HepG2 (cell line): Measurements from ENCODE around the gene BGN. TPM values are rescaled to one million over a fixed set of nuclear protein-coding genes. Genes with fewer than 3 reads are reported as not detected.

Experiments
- ATAC-seq: fragments of 200-7000 bp; cut with Tn5 transposase; 3 replicates; pipeline ENCODE4 v1.9.1; 2020; ENCODE audit warnings: mild to moderate bottlenecking, moderate library complexity
- BruUV-seq: library from RNA; stranded (reverse); fragments of 400-500 nt; replicated peaks from 2 replicates; lab custom pipeline; 2021; lab: Mats Ljungman, UMichigan
- CTCF ChIA-PET: fragments of 300-600 bp; formaldehyde crosslinking; extraction: SDS; loops from one replicate; lab custom pipeline; 2021; ENCODE audit warnings: low total read pairs, inconsistent platforms, low intra/inter-chr PET ratio; lab: Yijun Ruan, JAX
- POLR2A ChIA-PET: fragments of 350-600 bp; sonication (Branson Sonifier 250); formaldehyde crosslinking; loops from one replicate; lab custom pipeline; 2020; ENCODE audit warnings: antibody characterized with exemption, inconsistent platforms; lab: Yijun Ruan, JAX
- DNase-seq: peaks from one replicate; pipeline ENCODE4 v3.0.0-alpha.2; 2015; ENCODE audit warnings: low spot score
- FAIRE-seq: peaks from 3 replicates; lab custom pipeline; 2011; peaks lifted over from hg19 to GRCh38; lab: Jason Lieb, UNC
- H2AFZ ChIP-seq: one replicate; pipeline ENCODE4 v1.6.1; 2011; ENCODE audit warnings: low read length, inconsistent platforms
- H3K27ac ChIP-seq: fragments of 300-600 bp; 3 replicates; pipeline ENCODE4 v1.8.0; 2011; ENCODE audit warnings: mixed run types, mild to moderate bottlenecking, mixed read lengths, low read length, inconsistent platforms; ENCODE audit not compliant: insufficient read depth; ENCODE audit errors: extremely low read length
- H3K27me3 ChIP-seq, 2 experiments: fragments of 200-600 bp in 1 of 2; 2 replicates in 1 of 2; 3 replicates in 1 of 2; pipeline versions ENCODE4 v1.6.0 to v1.8.0; 2011; ENCODE audit warnings: low read length in 2 of 2, mild to moderate bottlenecking in 2 of 2, moderate library complexity in 2 of 2, inconsistent platforms in 1 of 2; ENCODE audit not compliant: insufficient read depth in 2 of 2, control insufficient read depth in 1 of 2
- H3K36me3 ChIP-seq, 2 experiments: fragments of 200-600 bp in 1 of 2; replicated peaks in 1 of 2; 2 replicates in 1 of 2; 3 replicates in 1 of 2; pipeline versions ENCODE4 v1.5.1 to v1.8.0; 2011; ENCODE audit warnings: low read length in 2 of 2, inconsistent platforms in 1 of 2; ENCODE audit not compliant: insufficient read depth in 2 of 2, control insufficient read depth in 1 of 2
- H3K4me1 ChIP-seq: 2 replicates; pipeline ENCODE4 v1.5.1; 2012; ENCODE audit warnings: low read length, inconsistent platforms; ENCODE audit not compliant: insufficient read depth
- H3K4me2 ChIP-seq: 2 replicates; pipeline ENCODE4 v1.6.0; 2011; ENCODE audit warnings: low read depth, low read length, inconsistent platforms
- H3K4me3 ChIP-seq, 3 experiments: fragments of 200-600 bp in 1 of 3; sonication (generic), shearing (Covaris generic) in 1 of 3; replicated peaks in 1 of 3; 2 replicates each; pipeline ENCODE4 v1.5.1; 2011 to 2016; ENCODE audit warnings: low read length in 3 of 3, inconsistent platforms in 2 of 3, low read depth in 2 of 3, mild to moderate bottlenecking in 2 of 3, control low read depth in 1 of 3, mixed read lengths in 1 of 3; ENCODE audit not compliant: insufficient read depth in 1 of 3
- H3K79me2 ChIP-seq: one replicate; pipeline ENCODE4 v1.6.1; 2011; ENCODE audit warnings: low read length, inconsistent platforms; ENCODE audit not compliant: insufficient read depth
- H3K9ac ChIP-seq: 2 replicates; pipeline ENCODE4 v1.6.0; 2011; ENCODE audit warnings: mild to moderate bottlenecking, low read depth, low read length, inconsistent platforms; ENCODE audit not compliant: insufficient read depth
- H3K9me3 ChIP-seq: 2 replicates; pipeline ENCODE4 v1.5.1; 2012; ENCODE audit warnings: mild to moderate bottlenecking, low read length
- H4K20me1 ChIP-seq: 2 replicates; pipeline ENCODE4 v1.6.0; 2011; ENCODE audit warnings: inconsistent platforms, mild to moderate bottlenecking, low read length, moderate library complexity; ENCODE audit not compliant: insufficient read depth
- AKNA ChIP-seq: sonication (generic); formaldehyde crosslinking; IDR thresholded peaks from 2 replicates; pipeline ENCODE4 v1.4.0; 2020; ENCODE audit warnings: missing genetic modification reagents, borderline replicate concordance
- EZH2 ChIP-seq: conservative IDR thresholded peaks from 2 replicates; pipeline ENCODE4 v1.6.1; 2012; ENCODE audit warnings: mild to moderate bottlenecking, low read depth, low read length, moderate library complexity
- GTF3A ChIP-seq: sonication (generic); formaldehyde crosslinking; conservative IDR thresholded peaks from 2 replicates; pipeline ENCODE4 v1.4.0; 2020; ENCODE audit warnings: mild to moderate bottlenecking, missing genetic modification reagents
- SMARCE1 ChIP-seq: fragments of 450-650 bp; IDR thresholded peaks from 2 replicates; pipeline ENCODE4 v1.6.1; 2017; ENCODE audit warnings: borderline replicate concordance
- TRIM24 ChIP-seq: sonication (generic); formaldehyde crosslinking; IDR thresholded peaks from 2 replicates; pipeline ENCODE4 v1.8.0; 2022; ENCODE audit warnings: mild to moderate bottlenecking, missing genetic modification reagents
- ZEB1 ChIP-seq: IDR thresholded peaks from 2 replicates; pipeline ENCODE4 v1.6.1; 2012; ENCODE audit warnings: mild to moderate bottlenecking, low read depth, inconsistent platforms; ENCODE audit not compliant: insufficient replicate concordance
- ZFP41 ChIP-seq: sonication (generic); formaldehyde crosslinking; IDR thresholded peaks from 2 replicates; pipeline ENCODE4 v1.4.0; 2020; ENCODE audit warnings: mild to moderate bottlenecking, missing genetic modification reagents, borderline replicate concordance
- ZNF292 ChIP-seq: sonication (generic); formaldehyde crosslinking; IDR thresholded peaks from 2 replicates; pipeline ENCODE4 v1.8.1; 2022; ENCODE audit warnings: mild to moderate bottlenecking, low read depth, missing genetic modification reagents, borderline replicate concordance
- ZNF30 ChIP-seq: sonication (generic); formaldehyde crosslinking; IDR thresholded peaks from 2 replicates; pipeline ENCODE4 v1.5.0; 2020; ENCODE audit warnings: mild to moderate bottlenecking, missing genetic modification reagents
- ZNF530 ChIP-seq: sonication (generic); formaldehyde crosslinking; IDR thresholded peaks from 2 replicates; pipeline ENCODE4 v1.5.0; 2020; ENCODE audit warnings: low read depth, mild to moderate bottlenecking, missing genetic modification reagents
- ZNF607 ChIP-seq: sonication (generic); formaldehyde crosslinking; IDR thresholded peaks from 2 replicates; pipeline ENCODE4 v1.5.1; 2020; ENCODE audit warnings: missing genetic modification reagents, mild to moderate bottlenecking, borderline replicate concordance
- ZNF839 ChIP-seq: sonication (generic); formaldehyde crosslinking; IDR thresholded peaks from 2 replicates; pipeline ENCODE4 v1.4.0; 2020; ENCODE audit warnings: missing genetic modification reagents, mild to moderate bottlenecking, borderline replicate concordance
- WGBS: methylation state at CpG from one replicate; pipeline ENCODE4 v1.1.6; 2017; ENCODE audit warnings: low lambda C conversion rate; 5-methylcytosine and 5-hydroxymethylcytosine counted together
- in situ Hi-C: cut with HindIII; loops from 2 replicates; pipeline ENCODE4 v1.10.0; 2017; ENCODE audit warnings: low pct_unique_long_range_greater_than_20kb; ENCODE audit not compliant: extremely low pct_ligation_motif_present
- intact Hi-C: fragments of 100-400 bp; cut with micrococcal nuclease; formaldehyde crosslinking; loops from one replicate; pipeline ENCODE4 v1.10.0; 2022; ENCODE audit not compliant: unreplicated experiment
- polyA plus RNA-seq, 8 experiments: library from polyadenylated mRNA; depleted of rRNA in 3 of 8; stranded (reverse) in 7 of 8; unstranded in 1 of 8; fragments of >200 nt; fragmentation: Illumina TruSeq in 4 of 8; extraction: Trizol in 4 of 8; gene quantifications; 2 replicates each; pipeline versions ENCODE4 v1.2.1 to v1.2.3, GENCODE V29; 2011 to 2016; ENCODE audit warnings: low read depth in 4 of 8, missing spikeins in 1 of 8, mixed read lengths in 1 of 8; ENCODE audit not compliant: insufficient read depth in 1 of 8
- total RNA-seq, 5 experiments: library from RNA; depleted of rRNA; stranded (reverse); fragments of >200 nt; fragmentation: Illumina TruSeq; extraction: Trizol; gene quantifications; 2 replicates each; pipeline ENCODE4 v1.2.3, GENCODE V29; 2016; ENCODE audit warnings: low read depth in 1 of 5
- TF ChIP-seq, protein P1 (sequence below): sonication (generic); formaldehyde crosslinking; IDR thresholded peaks from 2 replicates; pipeline ENCODE4 v1.4.0; 2020; ENCODE audit warnings: mild to moderate bottlenecking, missing genetic modification reagents
- TF ChIP-seq, protein P2 (sequence below), 2 experiments: fragments of 450-650 bp in 1 of 2; sonication (generic) in 1 of 2; formaldehyde crosslinking; IDR thresholded peaks; 2 replicates each; pipeline versions ENCODE4 v1.5.0 to v1.8.0; 2020 to 2022; ENCODE audit warnings: mild to moderate bottlenecking in 1 of 2, missing genetic modification reagents in 1 of 2

BGN gene
- total and polyA plus RNA-seq, 2 of the 13 experiments (the other 11 are each of a cell fraction or from before 2014, with no cell fraction given) = 0.18 to 0.63 TPM

DNA sequence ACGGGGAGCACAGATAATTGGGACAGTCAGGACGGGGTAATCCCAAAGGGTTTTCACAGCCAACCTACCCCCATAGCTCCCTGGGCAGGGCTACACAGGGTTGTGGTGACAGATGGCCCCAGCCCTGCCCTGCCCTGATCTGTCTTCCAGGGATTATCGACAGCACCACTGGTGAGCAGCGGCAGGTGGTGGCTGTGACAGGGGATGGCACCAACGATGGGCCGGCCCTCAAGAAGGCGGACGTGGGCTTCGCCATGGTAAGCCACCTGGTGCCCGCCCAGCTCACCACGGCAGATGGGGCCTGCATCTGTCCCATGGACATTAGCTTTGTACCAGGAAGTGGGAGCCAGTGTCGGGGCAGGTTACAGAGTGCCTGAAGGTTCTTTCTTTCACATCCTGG is 62.0 kb downstream of the BGN start:
- no peak overlapping the region for H3K4me3 ChIP-seq
- ATAC-seq (no peak), FAIRE-seq (no peak), DNase-seq (no peak)
- no peak overlapping the region for H3K27ac ChIP-seq
- POLR2A ChIA-PET = no interaction called here
- H3K9ac ChIP-seq = no peak overlapping the region
- H3K9me3 ChIP-seq = no peaks in the 10 kb centered on the region
- H3K79me2 ChIP-seq = no peaks in the 10 kb centered on the region
- no peak overlapping the region for H3K4me2 ChIP-seq
- H3K4me1 ChIP-seq = peaks cover 5% of the 10 kb centered on the region; the same call in 1 of the 2 replicates
- WGBS = no CpG with 5 or more reads among the region's 12 CpGs
- in situ Hi-C loops (loop anchor here (5.0 kb wide), 1 partner anchor 111 kb away; no protein-coding TSS in a partner anchor), intact Hi-C loops (no loop called here)
- TF ChIP-seq ZFP41 (CRISPR knock-in tag) (no peak), ZNF292 (CRISPR knock-in tag) (no peak), SMARCE1 (no peak), ZNF530 (CRISPR knock-in tag) (no peak), ZNF30 (CRISPR knock-in tag) (no peak), ZEB1 (no peak), GTF3A (CRISPR knock-in tag) (no peak), ZNF839 (no peak), ZNF607 (CRISPR knock-in tag) (no peak), AKNA (CRISPR knock-in tag) (no peak), EZH2 (no peak), TRIM24 (CRISPR knock-in tag) (no peak)
- TF ChIP-seq, protein P1, sequence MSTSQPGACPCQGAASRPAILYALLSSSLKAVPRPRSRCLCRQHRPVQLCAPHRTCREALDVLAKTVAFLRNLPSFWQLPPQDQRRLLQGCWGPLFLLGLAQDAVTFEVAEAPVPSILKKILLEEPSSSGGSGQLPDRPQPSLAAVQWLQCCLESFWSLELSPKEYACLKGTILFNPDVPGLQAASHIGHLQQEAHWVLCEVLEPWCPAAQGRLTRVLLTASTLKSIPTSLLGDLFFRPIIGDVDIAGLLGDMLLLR (CRISPR knock-in tag) = no peak
- TF ChIP-seq, protein P2, sequence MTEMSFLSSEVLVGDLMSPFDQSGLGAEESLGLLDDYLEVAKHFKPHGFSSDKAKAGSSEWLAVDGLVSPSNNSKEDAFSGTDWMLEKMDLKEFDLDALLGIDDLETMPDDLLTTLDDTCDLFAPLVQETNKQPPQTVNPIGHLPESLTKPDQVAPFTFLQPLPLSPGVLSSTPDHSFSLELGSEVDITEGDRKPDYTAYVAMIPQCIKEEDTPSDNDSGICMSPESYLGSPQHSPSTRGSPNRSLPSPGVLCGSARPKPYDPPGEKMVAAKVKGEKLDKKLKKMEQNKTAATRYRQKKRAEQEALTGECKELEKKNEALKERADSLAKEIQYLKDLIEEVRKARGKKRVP (CRISPR knock-in tag; IDR thresholded peaks at IDR 0.05) = no peak
- no TSS peak for BruUV-seq
- no peak overlapping the region for H2AFZ ChIP-seq
- CTCF ChIA-PET = no interaction called here
- no peaks in the 10 kb centered on the region for H3K36me3 ChIP-seq
- peaks cover 0 to 43% of the 10 kb centered on the region in 2 experiments; a peak in 3 of 5 replicates for H3K27me3 ChIP-seq
- no peaks in the 10 kb centered on the region for H4K20me1 ChIP-seq
